Measurements from ENCODE around the gene GAS6.

GRCh38 chr13:113771709-113772331 lies 92.1 kb downstream of the GAS6 start:
- TF ChIP-seq POLR2A (IDR thresholded peaks at IDR 0.05; ENCODE audit: low read depth, low read length) (no peak), POLR2AphosphoS5 (IDR thresholded peaks at IDR 0.05; ENCODE audit: low read depth, low read length) (no peak), PAX5 (IDR thresholded peaks at IDR 0.05; ENCODE audit: insufficient read depth, low read length, severe bottlenecking) (no peak), TAF1 (IDR thresholded peaks at IDR 0.05; ENCODE audit: low read depth, low read length) (no peak)
